Activated effector memory CD4-positive, alpha-beta T cell treated with anti-CD3 and anti-CD28 coated beads, Interleukin-2, amount 50 U/mL, for 16 hours (primary cell): ENCODE measurements around the gene C1orf174.

Experiments used
- DNase-seq: peaks from one replicate; pipeline ENCODE4 v3.0.0-alpha.2; 2020

C1orf174 gene

GRCh38 chr1:3893190-3893589 lies 6.9 kb downstream of the C1orf174 start:
- no peak for DNase-seq

GRCh38 chr1:3892748-3893147 lies 7.3 kb downstream of the C1orf174 start:
- no peak for DNase-seq

GRCh38 chr1:3891329-3891865 lies 8.7 kb downstream of the C1orf174 start:
- no peak for DNase-seq

- no peak for DNase-seq
These were observed 9.4 kb downstream of the C1orf174 start for GRCh38 chr1:3890389-3891328.

- no peak for DNase-seq
These were observed 10.1 kb downstream of the C1orf174 start for GRCh38 chr1:3889936-3890335.

GRCh38 chr1:3888301-3888700 lies 11.8 kb downstream of the C1orf174 start:
- no peak for DNase-seq

GRCh38 chr1:3886691-3887090 lies 13.4 kb downstream of the C1orf174 start:
- DNase-seq: peak; percentile 30

- peak; percentile 45 for DNase-seq
These were observed 13.9 kb downstream of the C1orf174 start for GRCh38 chr1:3886106-3886670.

GRCh38 chr1:3885611-3886010 lies 14.5 kb downstream of the C1orf174 start:
- DNase-seq: peak; percentile 42

- DNase-seq: peak; percentile 33
These were observed 15.1 kb downstream of the C1orf174 start for GRCh38 chr1:3884966-3885365.

- peak; percentile 59 for DNase-seq
These were observed 16.7 kb downstream of the C1orf174 start for GRCh38 chr1:3883194-3883925.

GRCh38 chr1:3881193-3881480 lies 18.9 kb downstream of the C1orf174 start:
- peak; percentile 36 for DNase-seq

GRCh38 chr1:3880429-3881192 lies 19.5 kb downstream of the C1orf174 start:
- DNase-seq: peak; percentile 33

GRCh38 chr1:3879787-3880428 lies 20.2 kb downstream of the C1orf174 start:
- DNase-seq: peak; percentile 22

GRCh38 chr1:3879099-3879498 lies 21.0 kb downstream of the C1orf174 start:
- peak; percentile 17 for DNase-seq

GRCh38 chr1:3876716-3877115 lies 23.4 kb downstream of the C1orf174 start:
- DNase-seq: peak; percentile 34

- no peak for DNase-seq
These were observed 25.3 kb downstream of the C1orf174 start for GRCh38 chr1:3874736-3875135.

GRCh38 chr1:3872546-3872945 lies 27.5 kb downstream of the C1orf174 start:
- DNase-seq: no peak

GRCh38 chr1:3871451-3871805 lies 28.6 kb downstream of the C1orf174 start:
- no peak for DNase-seq

GRCh38 chr1:3869751-3870301 lies 30.2 kb downstream of the C1orf174 start:
- no peak for DNase-seq

GRCh38 chr1:3868464-3869006 lies 31.5 kb downstream of the C1orf174 start:
- DNase-seq: no peak
